IPS-NIHi11 (cell line): Measurements from ENCODE around the gene RAD51B.

Experiments
- DNase-seq: peaks from one replicate; pipeline ENCODE4 v3.0.0; 2012; ENCODE audit warnings: mixed read lengths, low spot score

The RAD51B gene

GRCh38 chr14:68634332-68634731, 814.8 kb downstream of the RAD51B start:
- DNase-seq: peak; percentile 42

GRCh38 chr14:68634874-68635595, 815.5 kb downstream of the RAD51B start:
- no peak for DNase-seq

- DNase-seq: no peak
Measured at GRCh38 chr14:68636597-68636996, 817.0 kb downstream of the RAD51B start.

- no peak for DNase-seq
Measured at GRCh38 chr14:68637106-68638021, 817.8 kb downstream of the RAD51B start.

GRCh38 chr14:68638141-68638999, 818.8 kb downstream of the RAD51B start:
- no peak for DNase-seq

GRCh38 chr14:68639000-68639757, 819.6 kb downstream of the RAD51B start:
- DNase-seq: no peak

- DNase-seq: no peak
Measured at GRCh38 chr14:68639758-68640574, 820.4 kb downstream of the RAD51B start.

GRCh38 chr14:68643673-68644072, 824.1 kb downstream of the RAD51B start:
- no peak for DNase-seq

- DNase-seq: no peak
Measured at GRCh38 chr14:68644101-68644500, 824.5 kb downstream of the RAD51B start.

- DNase-seq: no peak
Measured at GRCh38 chr14:68645371-68645770, 825.8 kb downstream of the RAD51B start.

- DNase-seq: no peak
Measured at GRCh38 chr14:68649476-68650189, 830.1 kb downstream of the RAD51B start.

GRCh38 chr14:68650404-68650994, 830.9 kb downstream of the RAD51B start:
- DNase-seq: no peak

- DNase-seq: no peak
Measured at GRCh38 chr14:68651075-68651474, 831.5 kb downstream of the RAD51B start.

- DNase-seq: no peak
Measured at GRCh38 chr14:68651652-68652432, 832.3 kb downstream of the RAD51B start.

- DNase-seq: no peak
Measured at GRCh38 chr14:68652433-68652690, 832.8 kb downstream of the RAD51B start.

- no peak for DNase-seq
Measured at GRCh38 chr14:68653108-68653507, 833.5 kb downstream of the RAD51B start.

GRCh38 chr14:68653804-68654203, 834.2 kb downstream of the RAD51B start:
- DNase-seq: no peak

GRCh38 chr14:68654471-68654941, 834.9 kb downstream of the RAD51B start:
- DNase-seq: no peak
